Activated CD4-positive, alpha-beta T cell treated with anti-CD3 and anti-CD28 coated beads, Interleukin-2, amount 50 U/mL, for 48 hours (primary cell): Measurements from ENCODE around the gene CD72.

Experiments
- DNase-seq, 2 experiments: peaks; one replicate each; pipeline ENCODE4 v3.0.0-alpha.2; 2020

CD72 gene, protein sequence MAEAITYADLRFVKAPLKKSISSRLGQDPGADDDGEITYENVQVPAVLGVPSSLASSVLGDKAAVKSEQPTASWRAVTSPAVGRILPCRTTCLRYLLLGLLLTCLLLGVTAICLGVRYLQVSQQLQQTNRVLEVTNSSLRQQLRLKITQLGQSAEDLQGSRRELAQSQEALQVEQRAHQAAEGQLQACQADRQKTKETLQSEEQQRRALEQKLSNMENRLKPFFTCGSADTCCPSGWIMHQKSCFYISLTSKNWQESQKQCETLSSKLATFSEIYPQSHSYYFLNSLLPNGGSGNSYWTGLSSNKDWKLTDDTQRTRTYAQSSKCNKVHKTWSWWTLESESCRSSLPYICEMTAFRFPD

DNA sequence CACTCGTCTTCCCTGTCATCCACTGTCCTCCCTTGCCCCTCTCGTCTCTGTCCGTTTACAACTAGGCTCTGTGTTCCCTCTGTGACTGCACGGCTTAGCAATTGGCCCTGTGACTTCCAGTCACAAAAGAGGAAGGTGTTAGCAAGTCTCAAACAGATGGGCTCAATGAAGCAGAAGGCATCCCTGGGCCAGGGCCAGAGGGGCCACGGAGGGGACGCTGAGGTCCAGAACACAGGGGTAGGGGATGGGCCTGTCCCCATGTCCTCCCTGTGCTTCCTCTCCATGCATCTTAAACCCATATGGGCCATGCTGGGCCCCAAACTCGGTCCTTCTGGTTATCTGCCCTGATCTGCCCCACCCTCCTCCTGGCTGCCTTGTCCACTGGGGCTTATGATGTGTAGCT, at the start of gene CD72:
CD72 (minus strand) TSS at position 89 of the 403 bp plus-strand sequence. CDS start 110 bp downstream, outside the sequence.
- DNase-seq = no peak

DNA sequence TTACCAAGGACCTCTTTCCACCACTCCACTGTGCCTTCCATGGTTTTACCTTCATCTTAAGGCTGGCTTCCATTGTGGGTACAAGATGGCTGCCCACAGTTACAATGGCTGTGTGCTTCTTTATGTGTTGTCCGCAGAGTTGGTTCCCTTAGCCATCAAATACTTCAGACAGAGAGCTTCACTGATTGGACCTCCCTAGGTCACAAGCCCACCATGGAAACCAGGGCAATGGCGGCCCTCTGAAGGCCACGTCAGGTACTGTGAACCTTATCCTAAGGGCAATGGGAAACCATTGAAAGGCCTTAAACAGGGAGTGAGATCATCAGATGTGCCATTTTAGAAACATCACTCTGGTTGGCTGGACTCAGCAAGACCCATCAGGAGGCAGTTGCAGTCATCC, 49.7 kb upstream of the CD72 start:
- DNase-seq = no peak

DNA sequence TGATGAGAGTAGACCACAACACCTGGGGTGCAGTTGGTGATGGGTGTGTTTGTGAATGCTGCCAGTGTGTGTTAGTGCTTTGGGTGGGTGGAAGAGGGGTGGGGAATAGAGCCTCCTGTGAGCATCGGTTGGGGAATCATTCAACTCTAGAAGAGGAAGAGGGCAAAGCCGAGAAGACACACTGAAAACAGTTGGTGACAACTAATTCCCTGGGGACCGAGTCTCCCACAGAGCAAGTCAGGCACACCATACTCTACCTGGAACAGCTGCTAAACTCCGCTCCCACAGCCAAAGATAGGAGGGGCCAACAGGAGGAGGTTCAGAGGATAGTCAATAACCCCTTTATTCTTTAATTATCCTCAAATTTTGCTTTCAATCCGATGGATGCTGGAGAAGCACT, 48.3 kb upstream of the CD72 start:
- no peak for DNase-seq

DNA sequence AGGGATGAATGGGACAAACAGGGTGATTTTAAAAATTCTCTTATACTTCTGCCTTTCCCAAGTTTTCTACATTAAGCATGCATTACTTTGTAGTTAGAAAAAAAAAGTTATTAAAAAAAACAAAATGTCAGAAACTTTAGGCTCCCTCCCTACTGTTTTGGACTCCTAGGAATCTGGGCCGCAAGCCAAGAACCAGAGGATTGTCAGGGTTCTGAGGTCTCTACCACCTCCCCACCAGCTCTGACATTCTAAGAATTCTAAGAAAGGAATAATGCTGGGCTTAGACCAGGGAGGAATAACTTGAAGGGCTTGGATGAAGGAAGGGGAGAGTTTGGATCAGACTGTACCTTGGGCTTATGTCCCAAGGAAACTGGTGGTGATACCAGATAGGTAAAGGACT, 47.8 kb upstream of the CD72 start:
- DNase-seq = no peak

DNA sequence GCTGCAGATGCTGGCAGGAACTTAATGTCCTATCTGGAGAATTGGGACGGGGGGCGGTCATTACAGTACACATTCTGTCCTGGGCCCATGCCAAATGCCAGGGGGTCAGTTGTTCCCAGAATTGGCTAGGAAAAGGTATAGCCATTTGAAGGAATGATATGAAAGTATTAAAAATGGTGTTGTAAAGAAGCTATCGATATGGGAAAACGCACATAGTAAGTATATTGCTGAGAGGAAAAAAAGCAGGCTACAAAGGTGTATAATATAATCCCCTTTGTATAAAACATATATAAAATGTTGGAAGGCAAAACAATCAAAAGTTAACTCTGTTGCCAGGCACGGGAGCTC, 47.2 kb upstream of the CD72 start:
- no peak for DNase-seq

DNA sequence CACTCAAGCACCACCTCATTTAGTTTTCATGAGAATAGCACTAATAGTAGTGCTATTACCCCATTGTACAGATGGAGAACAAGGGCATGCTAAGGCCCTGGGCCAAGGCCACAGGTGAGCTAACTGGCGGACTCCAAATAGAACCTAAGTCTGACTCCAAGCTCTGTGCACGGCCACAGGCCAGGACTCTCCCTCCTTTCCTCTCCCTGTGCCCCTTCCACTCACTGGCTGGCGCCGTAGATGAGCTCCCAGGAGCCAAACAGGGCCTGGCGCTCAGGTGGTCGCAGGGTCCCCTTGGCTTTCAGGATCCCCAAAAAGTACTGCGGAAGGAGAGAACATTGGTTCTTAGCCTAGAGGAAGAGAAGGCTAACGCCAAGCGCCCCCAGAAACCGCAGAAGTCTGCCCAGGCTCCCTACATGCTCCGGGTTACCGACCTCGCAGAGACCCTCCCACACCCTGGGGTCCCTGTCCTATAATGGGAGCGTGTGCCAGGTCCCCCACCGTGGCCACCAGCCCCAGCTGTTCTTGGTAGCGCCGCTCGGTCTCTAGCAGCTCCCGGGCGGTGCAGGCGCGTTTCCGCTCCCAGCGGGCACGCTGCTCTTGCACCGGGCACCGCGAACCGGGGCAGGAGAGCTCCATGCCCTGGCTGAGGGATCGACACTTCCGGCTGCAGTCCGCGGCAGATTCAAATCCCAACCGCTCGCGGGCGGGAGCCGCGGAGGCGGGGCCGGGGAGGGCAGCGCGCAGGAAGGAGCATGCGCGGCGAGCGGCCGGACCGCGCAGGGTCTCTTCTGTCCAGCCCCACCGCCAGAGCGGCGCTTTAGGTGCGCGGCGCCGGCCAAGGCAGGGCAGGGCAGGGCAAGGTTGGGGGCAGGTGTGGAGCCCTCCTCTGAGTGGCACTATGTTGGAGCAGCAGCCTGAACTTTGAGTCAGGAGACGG, 46.6 kb upstream of the CD72 start, which contains the start of gene ARHGEF39:
ARHGEF39 (minus strand) TSS at position 665 of the 940 bp plus-strand sequence; CDS start at position 639, 26 bp downstream.
- DNase-seq = peak; percentile 83 to 87

DNA sequence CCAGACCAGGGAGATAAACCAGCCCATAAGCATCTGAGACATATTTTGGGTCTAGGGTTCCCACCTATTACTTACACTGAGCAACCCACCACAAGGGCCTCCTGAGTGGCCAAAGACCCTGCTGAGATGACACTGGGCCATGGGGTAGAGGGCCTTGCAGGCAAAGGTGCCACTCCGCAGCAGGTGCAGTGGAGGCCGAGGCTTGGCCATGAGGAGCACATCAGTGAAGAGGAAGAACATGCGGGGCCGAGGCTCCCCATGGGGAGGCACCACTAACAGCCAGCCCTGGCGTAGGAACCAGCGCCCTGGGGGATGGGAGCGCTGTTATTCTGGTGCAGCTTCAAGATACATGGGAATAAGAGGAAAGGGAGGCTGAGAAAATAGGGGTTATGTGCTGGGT, 44.2 kb upstream of the CD72 start:
- DNase-seq = no peak

DNA sequence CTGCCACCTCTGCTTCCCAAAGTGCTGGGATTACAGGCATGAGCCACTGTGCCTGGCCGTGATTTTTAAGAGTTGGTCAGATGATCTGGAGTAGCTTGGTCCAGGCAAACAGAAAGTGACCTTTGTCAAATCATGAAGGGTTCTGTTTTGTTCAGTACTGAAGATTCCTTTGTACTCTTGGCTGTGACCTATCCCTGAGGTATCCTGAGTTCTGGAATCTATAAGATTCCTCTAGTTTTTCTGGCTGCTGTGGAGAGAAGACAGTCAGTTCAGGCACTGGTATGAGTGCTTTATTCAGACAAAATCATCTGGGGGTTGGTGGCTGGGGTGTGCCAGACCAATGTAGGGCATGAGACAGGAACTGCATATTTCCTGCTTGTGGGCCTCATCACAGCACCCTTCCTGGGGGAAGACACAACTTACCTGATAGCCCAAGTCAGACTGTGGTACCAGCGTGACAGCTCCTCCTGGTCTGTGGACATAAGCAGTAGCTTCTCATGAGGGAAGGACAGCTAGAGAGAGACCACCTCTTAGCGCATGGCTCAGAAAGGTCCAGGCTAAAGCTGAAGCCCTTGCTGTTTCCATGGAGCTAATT, 43.6 kb upstream of the CD72 start:
- DNase-seq = no peak

DNA sequence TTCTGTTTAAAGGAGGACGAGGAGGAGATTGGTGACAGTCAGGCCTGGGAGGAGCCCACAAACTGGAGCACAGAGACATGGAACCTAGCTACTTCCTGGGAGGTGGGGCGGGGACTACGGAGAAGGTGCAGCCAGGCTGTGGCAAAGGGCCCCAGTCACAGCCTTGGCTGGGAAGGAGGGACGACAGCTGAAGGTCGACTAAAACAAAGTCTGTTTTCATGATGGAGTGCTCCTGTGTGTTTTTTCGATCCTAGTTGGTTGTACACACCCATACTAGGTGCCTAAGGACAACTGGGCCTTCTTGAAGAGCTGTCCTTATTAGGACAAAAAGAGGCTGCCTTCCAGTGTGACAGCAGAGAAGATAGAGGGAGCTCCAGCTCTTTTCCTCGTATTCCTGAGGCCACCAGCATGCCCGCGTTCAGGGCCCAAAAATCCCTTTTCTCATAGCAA, 42.8 kb upstream of the CD72 start:
- no peak for DNase-seq

DNA sequence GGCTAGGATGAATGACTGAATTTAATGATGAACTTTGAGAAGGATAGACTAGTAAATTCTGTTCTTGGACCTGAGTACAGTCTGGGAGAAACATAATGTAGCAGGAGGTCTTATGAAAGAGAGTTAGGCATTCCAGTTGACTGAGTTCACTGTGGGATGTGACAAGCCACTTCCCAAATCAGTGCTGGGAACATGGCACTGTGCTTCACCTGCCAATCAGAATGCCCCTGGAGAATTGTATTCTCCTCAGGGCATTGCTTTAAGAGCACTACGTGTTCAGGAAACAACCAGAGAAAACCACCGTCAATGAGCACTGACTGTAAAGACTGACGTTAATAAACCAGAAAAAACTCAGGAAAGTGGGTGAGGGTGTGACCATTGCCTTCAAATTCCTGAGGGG, 41.1 kb upstream of the CD72 start:
- DNase-seq = no peak

DNA sequence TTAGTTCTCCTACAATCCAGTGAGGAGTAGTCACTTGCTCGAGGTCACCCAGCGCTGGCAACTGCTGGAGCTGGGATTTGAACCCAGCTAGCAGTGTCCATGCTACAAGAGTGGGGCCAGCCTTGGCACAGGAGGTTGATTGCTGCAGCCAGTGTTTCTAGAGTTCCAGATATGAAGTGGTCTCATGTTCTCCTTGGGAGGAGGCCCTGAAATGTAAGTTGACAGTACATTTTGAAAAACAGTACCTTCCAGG, 40.7 kb upstream of the CD72 start:
- peak in 1 of 2 experiments; percentile 36 for DNase-seq

DNA sequence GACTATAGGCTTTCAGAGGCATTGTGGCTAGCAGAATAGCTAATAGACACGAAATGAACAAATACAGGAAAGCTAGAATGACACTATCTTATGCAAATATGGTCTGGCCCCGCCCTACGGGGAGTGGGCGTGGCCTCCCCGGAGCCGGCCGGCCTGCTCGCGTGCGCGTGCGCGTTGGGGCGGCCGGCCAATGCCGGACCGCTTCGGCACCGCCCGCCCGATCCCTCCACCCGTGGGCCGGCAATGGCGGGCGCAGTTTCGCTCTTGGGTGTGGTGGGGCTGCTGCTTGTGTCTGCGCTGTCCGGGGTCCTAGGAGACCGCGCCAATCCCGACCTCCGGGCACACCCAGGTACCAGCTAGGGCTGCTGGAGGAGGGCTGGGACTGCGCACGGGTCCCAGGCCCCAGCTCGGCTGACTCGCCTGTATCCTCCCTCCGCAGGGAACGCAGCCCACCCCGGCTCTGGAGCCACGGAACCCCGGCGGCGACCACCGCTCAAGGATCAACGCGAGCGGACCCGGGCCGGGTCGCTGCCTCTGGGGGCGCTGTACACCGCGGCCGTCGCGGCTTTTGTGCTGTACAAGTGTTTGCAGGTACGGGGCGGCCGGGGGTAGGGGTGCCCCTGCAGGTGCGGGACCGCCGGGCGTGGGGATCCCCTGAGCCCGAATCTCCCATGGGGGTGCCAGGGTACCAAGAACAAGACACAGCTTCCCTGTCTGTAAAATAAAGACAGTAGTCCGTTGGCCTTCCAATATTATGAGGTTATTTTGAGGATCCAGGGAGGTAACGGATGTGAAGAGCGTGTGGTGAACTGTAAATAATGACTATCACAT, 40.1 kb upstream of the CD72 start, which contains the start of gene CCDC107:
CCDC107 (plus strand) TSS at position 156 of the 831 bp plus-strand sequence; CDS start at position 244, 88 bp downstream.
- peak; percentile 79 to 83 for DNase-seq

DNA sequence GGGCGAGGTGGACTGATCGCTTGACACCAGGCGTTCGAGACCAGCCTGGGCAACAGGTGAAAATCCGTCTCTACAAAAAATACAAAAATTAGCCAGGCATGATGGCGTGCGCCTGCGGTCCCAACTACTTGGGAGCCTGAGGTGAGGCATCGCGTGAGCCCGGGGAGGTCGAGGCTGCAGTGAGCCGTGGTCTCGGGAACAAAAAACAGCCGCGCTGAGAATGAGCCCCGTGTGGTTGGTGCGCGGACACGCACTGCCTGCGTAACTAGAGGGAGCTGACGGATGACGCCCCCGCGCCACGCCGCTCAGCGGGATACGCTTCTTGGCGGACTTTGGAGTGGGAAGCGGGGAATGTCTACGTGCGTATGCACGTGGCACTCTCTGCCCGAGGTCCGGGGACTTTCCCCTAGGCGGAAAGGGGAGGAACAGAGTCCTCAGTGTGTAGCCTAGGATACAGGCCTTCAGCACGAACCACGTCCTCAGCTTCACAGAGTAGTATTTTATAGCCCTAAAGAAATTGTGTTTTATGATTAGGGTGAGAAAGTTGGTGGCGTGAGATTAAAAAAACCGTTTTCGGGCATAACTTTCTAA, 39.4 kb upstream of the CD72 start, which contains the start of gene RMRP:
RMRP (minus strand) TSS at position 474 of the 591 bp plus-strand sequence.
- DNase-seq = peak; percentile 96 to 97

DNA sequence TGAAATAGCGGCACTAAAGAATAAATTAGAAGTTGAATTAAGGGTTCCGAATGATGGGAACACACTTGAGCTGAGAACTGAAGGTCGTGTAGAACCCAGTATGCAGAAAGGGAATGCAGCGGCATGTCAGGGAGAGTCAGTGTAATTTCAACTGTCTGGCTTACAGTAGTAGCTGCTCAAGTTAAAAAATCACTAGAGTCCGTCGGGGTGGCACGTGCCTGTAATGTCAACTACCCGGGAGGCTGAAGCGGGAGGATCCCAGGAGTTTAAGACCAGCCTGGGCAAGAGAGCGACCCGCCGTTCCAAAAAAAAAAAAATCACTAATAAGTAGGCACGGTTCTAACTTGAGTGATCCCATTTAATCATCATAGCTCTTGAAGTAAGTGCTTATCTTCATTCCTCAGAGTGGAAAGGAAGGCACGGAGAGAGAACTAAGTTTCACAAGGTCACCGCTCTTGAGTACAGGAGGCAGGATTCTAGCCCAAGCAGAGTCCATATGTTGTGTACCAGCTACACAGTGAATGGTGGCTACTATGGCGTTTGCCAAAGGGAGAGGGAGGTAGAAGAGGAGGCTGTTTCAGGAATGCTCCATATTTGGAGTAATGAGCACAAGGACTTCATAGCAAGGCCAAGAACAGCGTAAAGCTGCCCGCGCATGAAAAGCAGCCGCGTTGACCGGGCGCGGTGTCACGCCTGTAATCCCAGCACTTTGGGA, 38.8 kb upstream of the CD72 start:
- DNase-seq = no peak

DNA sequence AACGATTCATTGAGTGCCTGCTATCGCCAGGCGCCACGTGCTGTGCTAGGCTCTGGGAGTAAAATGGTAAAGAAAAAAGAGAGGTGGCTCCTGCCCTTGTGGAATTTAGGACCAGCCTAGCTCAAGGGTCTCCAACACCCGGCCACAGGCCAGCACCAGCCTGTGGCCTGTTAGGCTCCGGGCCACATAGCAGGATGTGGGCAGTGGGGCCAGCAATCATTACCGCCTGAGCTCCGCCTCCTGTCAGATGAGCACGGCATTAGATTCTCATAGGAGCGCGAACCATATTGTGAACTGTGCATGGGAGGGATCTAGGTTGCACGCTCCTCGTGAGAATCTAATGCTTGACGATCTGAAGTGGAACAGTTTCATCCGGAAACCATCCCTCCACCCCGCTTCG, 38.1 kb upstream of the CD72 start:
- DNase-seq = no peak

DNA sequence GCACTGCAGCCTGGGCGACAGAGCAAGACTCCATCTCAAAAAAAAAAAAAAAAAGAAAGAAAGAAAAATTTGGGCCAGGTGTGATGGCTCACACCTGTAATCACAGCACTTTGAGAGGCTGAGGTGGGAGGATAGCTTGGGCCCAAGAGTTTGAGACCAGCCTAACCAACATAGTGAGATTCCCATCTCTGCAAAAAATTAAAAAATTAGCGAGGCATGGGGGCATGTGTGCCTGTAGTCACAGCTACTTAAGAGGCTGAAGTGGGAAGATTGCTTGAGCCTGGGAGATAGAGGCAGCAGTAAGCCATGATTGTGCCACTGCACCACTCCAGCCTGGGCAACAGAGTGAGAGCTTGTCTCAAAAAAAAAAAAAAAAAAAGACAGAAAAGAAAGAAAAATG, 35.4 kb upstream of the CD72 start:
- no peak for DNase-seq

DNA sequence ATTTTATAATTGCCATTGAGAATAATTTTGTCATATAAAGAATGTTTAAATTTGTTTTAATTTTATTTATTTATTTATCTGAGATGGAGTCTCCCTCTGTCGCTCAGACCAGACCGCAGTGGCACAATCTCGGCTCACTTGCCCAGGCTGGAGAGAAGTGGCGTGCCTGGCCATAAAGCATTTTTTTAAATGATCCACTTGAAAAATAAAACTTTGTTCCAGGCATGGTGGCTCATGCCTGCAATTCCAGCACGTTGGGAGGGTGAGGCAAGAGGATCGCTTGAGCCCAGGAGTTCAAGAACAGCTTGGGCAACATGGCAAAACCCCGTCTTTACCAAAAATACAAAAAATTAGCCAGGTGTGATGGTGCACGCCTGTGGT, 34.6 kb upstream of the CD72 start:
- DNase-seq = no peak

DNA sequence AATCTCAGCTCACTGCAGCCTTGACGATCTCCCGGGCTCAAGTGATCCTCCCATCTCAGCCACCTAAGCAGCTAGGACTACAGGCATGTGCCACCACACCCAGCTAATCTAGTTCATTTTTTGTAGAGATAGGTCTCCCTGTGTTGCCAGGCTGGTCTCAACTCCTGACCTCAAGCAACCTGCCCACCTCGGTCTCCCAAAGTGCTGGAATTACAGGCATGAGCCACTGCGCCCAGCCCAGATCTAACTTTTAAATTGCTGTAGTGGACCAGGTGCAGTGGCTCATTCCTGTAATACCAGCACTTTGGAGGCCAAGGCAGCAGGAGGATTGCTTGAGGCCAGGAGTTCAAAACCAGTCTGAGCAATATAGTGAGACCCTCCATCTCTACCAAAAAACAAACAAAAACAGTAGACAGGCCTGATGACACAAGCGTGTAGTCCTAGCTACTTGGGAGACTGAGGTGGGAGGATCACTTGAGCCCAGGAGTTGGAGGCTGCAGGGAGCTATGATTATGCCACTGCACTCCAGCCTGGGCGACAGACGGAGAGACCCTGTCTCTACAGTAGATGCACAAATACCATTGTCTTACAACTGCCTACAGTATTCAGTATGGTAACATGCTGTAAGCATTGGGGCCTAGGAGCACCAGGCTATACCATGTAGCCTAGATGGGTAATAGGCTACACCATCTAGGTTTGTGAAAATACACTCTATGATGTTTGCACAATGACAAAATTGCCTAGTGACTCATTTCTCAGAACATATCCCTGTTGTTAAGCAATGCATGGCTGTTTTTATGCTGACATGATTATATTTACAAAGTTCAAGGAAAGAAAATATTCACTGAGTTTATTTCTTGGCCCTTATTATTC, 34.0 kb upstream of the CD72 start:
- DNase-seq = no peak

DNA sequence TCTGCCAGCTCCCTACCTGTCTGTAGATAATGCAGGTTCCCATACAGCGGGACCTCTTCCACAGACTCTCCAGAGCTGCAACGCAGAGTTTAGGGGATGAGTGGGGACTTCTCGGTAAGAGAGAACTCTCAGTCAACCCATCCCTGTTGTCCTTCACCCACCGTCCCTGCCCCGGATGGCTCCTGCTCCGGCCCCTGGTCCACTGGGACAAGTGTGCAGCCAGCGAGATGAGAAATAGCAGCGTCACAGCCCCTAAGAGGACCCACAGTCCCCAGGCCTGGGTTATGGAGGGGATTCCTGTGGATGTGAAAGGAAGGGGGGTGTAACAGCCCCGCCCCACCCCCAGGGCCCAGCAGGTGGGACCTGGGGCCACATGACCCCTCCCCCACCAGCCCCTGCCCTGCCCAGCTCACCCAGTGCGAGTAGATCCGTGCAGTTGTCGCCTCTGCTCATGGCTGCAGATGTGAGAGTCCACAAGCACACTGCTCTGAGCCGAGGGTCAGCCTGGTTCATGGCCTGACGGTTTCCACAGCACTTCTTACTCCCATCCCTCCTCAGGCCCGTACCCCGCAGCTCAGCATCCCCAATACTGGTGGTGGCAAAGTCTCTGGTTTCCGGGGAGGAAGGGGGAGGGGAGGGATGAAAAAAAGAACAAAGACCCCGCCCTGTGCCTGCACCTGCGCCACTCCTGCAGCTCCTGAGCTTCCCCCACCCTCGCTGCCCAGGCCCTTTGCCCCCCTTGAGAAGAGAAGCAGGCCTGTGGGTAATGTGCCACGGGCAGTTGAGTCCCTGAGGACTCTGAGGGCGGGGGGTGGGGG, 32.3 kb upstream of the CD72 start, which contains the start of gene SIT1:
SIT1 (minus strand) TSS at position 591 of the 818 bp plus-strand sequence; CDS start at position 513, 78 bp downstream.
- DNase-seq = peak; percentile 64 to 71
